GM12892 (cell line): ENCODE results near the gene AIFM3.

ENCODE experiments used
- DNase-seq: peaks from one replicate; pipeline ENCODE4 v3.0.0; 2011; ENCODE audit not compliant: insufficient read length
- FAIRE-seq: peaks from 2 replicates; lab custom pipeline; 2011; peaks lifted over from hg19 to GRCh38; lab: Jason Lieb, UNC
- POLR2A ChIP-seq: IDR thresholded peaks from 2 replicates; pipeline ENCODE4 v1.6.1; 2011; ENCODE audit warnings: low read depth, low read length, control low read depth
- POLR2AphosphoS5 ChIP-seq: IDR thresholded peaks from 2 replicates; pipeline ENCODE4 v1.6.1; 2011; ENCODE audit warnings: low read depth, low read length, control low read depth
- TAF1 ChIP-seq: IDR thresholded peaks from 2 replicates; pipeline ENCODE4 v1.6.1; 2011; ENCODE audit warnings: low read depth, mild to moderate bottlenecking, control low read depth, low read length, borderline replicate concordance

Gene AIFM3

DNA sequence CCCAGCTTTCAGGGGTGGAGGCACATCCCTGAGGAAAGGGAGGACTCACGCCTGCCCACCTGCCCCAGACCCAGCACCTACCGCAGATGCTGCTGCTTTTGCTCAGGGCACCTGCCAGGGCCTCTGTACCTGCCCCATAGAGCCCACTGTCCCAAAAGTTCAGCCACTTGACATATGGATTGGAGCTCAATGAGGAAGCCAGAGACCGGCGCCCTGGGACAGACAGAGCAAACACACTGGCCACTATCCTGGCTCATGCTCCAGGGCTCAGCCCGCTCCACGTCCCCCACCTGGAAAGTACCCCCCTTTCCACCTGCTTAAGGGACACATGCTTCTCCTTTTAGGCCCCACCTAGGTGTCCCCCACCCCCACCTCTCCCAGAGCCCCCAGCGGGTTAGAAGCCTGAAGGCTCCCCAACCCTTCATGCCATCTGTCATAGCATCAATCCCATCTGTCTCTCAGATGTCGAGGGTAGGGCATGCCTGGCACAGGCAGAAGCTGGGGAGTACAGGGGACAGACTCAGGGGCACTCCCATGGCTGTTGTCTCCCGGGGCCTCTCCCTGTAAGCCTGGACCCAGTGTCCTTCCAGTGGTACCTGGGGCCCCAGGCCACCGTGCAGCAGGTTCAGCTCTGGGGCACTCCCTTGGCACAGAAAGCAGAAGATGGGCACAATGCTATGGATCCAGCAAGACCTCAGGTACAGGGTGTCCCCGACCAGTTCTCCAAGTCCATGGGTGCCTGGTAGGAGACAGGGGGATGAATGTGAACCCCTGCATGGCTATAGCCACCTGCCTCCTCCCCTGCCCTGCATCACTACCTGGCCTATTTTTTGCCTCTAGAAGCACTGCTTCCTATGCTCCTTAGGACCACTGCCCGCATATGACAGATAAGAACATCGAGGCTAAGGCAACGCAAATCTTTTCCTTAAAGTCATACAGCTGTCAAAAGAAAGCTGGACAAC lies 45.7 kb downstream of the AIFM3 start:
- no peak for DNase-seq
- no peak for FAIRE-seq
- TF ChIP-seq POLR2A (no peak), TAF1 (no peak), POLR2AphosphoS5 (no peak)

DNA sequence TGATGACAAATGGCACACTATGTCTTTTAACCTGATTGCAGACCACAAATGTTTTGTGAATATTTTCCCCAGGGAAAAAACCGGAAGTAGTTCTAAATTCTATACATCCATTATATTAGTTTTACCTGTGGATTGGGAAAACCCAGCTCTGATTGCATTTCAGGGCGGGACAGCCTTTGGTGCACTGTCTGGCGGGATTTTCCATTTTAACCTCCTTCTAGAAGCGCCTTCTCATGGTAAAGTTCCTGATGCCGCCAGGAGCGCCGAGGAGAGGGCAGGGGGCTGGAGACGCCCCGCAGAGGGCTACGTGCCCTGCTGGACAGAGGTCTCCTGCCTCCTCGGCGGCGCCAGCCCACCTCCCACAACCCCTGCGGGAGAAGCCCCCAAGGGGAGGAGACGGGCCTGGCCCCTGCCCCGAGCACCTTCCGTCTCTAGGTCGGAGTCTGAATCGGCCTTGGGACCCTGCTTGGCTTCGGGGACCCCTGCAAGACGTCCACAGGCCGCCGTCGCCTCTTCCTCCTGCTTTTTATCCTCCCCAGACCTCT lies 46.7 kb downstream of the AIFM3 start:
- FAIRE-seq, result no peak
- no peak for DNase-seq
- TF ChIP-seq POLR2AphosphoS5 (no peak), TAF1 (no peak), POLR2A (no peak)

DNA sequence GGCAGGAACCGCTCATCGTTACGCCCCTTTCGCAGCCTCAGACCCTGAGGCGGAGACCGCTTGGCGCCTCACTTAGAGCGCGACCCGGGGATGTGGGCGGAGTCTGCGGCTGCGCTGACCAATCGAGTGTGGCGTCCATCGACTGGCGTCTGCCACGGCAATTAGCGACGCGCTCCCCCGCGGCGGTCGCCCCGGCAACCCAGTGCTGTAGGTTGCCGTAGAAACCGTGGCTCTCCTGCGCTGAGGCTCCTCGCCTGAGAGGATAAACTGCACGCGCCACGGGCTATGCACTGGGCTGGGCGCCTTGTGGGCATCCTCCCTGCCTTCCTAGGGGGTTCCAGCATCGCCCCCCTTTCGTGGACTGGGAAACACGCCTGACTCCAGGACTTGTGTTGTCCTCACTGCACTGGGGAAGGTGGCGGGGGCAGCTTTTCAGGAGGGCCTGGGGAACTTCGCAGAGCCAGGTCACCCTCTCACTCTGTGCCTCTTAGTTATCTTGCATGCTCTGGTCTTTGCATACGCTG lies 47.2 kb downstream of the AIFM3 start:
- no peak for TF ChIP-seq TAF1
- no peak for TF ChIP-seq POLR2A
- TF ChIP-seq POLR2AphosphoS5, result no peak
- peak; percentile 88 for FAIRE-seq
- peak; percentile 95 for DNase-seq

DNA sequence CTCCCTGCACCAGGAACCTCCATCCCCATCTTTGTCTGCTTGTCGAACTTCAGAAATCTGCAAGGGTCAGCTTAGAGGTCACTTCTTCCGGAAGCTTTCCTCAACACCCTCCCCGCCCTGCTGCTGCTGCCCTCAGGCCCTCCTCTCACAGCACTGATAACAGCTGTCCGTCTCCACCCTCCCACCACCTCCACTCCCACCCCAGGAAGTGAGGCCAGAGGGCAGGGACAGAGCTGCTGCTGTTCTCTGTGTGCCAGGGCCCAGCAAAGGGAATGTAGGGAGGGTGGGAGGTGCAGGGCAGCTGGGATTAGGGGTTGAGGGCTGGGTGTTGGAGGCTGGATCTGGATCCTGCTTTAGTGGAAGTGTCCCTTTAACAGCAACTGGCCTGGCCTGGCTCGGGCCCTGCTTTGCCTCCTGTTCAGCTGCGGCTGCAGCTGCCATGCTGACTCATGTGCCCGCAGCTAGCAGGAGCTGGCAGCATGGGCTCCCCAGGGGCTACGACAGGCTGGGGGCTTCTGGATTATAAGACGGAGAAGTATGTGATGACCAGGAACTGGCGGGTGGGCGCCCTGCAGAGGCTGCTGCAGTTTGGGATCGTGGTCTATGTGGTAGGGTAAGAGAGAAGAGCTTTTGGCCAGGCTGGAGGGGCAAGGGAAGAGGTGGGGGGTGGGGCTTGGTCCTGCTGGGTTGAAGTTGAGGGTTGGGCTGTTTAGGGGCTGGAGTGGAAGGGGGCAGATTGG lies 47.8 kb downstream of the AIFM3 start, which contains the start of gene P2RX6:
Gene P2RX6 (plus strand): TSS at position 440 of the 740 bp plus-strand sequence. CDS start 10 bp downstream, at position 450.
- no peak for TF ChIP-seq POLR2AphosphoS5
- no peak for TF ChIP-seq TAF1
- TF ChIP-seq POLR2A, result no peak
- FAIRE-seq (peak; percentile 48), DNase-seq (no peak)

DNA sequence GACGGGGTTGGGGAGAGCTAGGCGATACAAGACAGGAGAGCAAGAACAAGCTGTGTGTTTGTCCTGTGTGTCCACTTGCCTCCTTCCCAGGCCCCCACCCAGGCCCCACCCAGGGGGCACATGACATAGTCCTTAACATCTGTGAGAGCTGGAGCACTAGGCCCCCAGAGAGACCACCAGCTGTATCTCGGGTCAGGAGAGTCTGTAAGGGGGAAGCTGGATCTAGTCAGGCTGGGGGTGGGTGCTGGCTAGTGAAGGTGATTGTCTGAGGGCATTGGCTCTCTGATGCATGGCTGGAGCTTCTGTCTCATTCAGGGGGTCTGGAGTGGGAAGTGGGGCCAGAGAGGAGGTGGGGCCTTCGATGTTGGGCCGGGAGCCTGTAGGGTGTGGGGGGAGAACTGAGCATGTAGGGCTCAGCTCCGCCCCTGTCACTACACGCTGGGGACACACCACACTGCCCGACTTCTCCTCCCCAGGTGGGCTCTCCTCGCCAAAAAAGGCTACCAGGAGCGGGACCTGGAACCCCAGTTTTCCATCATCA lies 48.5 kb downstream of the AIFM3 start:
- DNase-seq (no peak), FAIRE-seq (no peak)
- TF ChIP-seq POLR2AphosphoS5, result no peak
- TF ChIP-seq TAF1, result no peak
- TF ChIP-seq POLR2A, result no peak

GRCh38 chr22:21016644-21017420 lies 49.8 kb downstream of the AIFM3 start:
- no peak for DNase-seq
- no peak for TF ChIP-seq POLR2A
- no peak for TF ChIP-seq POLR2AphosphoS5
- no peak for TF ChIP-seq TAF1
- no peak for FAIRE-seq

DNA sequence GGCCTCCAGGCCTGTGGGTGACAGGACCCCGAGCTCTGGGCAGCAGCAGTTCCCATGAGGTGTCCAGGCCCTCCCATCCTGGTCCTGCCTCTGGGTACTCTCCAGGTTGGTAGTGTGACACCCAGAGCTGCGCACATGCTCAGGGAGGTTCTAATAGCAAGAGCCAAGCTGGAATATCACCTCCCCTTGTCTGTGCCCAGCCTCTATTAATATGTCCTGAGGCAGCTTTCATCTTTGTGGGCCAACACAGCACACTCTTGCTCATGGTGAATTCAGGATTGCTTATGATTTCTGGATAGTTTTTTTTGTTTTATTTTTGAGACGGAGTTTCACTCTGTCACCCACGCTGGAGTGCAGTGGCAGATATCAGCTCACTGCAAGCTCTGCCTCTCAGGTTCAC lies 51.3 kb downstream of the AIFM3 start:
- DNase-seq (no peak), FAIRE-seq (no peak)
- TF ChIP-seq POLR2AphosphoS5, result no peak
- no peak for TF ChIP-seq TAF1
- no peak for TF ChIP-seq POLR2A

DNA sequence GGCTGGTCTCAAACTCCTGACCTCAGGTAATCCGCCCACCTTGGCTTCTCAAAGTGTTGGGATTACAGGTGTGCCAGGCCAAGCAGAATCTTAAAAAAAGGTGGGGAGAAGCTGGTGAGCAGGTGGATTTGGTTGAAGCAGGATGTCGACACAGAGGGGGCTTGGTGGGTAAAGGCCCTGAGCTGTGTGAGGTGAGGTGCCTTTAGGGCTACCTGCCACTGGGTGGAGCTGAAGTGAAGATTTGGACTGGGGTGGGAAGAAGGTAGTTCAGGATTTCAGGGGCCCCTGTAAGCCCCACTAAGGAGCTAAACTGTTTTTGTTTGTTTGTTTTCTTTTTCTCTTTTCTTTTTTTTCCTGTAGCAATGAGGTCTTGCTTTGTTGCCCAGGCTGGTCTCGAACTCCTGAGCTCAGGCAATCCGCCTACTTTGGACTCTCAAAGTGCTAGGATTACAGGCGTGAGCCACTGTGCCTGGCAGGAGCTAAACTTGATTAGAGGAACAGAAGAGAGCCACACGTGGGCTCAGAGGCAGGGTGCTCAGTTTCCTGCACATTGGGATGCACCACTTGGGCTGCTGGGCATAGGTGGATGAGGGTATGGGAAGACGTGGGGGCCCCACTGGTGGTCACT lies 53.9 kb downstream of the AIFM3 start:
- no peak for FAIRE-seq
- peak; percentile 60 for DNase-seq
- TF ChIP-seq TAF1, result no peak
- TF ChIP-seq POLR2A, result no peak
- no peak for TF ChIP-seq POLR2AphosphoS5

DNA sequence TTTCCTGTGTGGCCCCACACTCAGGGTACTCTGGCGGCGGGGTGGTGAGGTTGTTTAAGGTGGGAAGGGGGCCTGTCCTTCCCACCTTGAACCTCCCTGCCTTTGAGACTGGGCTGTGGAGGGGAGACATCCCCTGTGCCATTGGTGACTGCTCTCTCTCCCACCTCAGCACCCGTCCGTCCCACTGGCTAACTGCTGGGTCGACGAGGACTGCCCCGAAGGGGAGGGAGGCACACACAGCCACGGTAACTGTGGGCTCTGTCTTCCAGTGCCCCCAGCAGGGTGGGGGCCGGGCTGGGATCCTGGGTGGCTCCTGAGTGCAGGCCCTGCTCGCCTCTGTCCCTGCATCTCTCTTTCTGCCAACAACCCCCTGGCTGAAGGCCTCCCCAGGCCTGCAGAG lies 55.5 kb downstream of the AIFM3 start:
- FAIRE-seq (no peak), DNase-seq (no peak)
- TF ChIP-seq TAF1 (no peak), POLR2A (no peak), POLR2AphosphoS5 (no peak)

DNA sequence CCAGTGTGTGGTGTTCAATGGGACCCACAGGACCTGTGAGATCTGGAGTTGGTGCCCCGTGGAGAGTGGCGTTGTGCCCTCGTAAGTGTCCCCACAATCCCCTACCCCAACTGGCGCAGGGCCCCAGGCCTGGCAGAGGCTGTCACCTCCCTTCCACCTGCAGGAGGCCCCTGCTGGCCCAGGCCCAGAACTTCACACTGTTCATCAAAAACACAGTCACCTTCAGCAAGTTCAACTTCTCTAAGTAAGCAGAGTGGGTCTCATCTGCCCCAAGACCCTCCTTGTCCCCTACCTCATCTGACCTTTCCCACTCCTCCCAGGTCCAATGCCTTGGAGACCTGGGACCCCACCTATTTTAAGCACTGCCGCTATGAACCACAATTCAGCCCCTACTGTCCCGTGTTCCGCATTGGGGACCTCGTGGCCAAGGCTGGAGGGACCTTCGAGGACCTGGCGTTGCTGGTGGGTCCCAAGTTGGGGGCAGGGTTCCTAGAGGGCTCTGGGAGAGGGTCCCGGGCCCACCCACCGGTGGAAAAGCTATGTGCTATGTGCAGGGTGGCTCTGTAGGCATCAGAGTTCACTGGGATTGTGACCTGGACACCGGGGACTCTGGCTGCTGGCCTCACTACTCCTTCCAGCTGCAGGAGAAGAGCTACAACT lies 56.0 kb downstream of the AIFM3 start:
- TF ChIP-seq POLR2A, result no peak
- TF ChIP-seq TAF1, result no peak
- TF ChIP-seq POLR2AphosphoS5, result no peak
- DNase-seq (no peak), FAIRE-seq (no peak)
